ENCODE results near the gene DPP6. TPM values are rescaled to one million over a fixed set of nuclear protein-coding genes. Genes with fewer than 3 reads are reported as not detected.

The DPP6 gene
- total and polyA plus RNA-seq, 2 experiments from 2014 or later, result 0.21 TPM; not detected in 1

GRCh38 chr7:154568346-154568745 is 516.1 kb downstream of the DPP6 start:
- DNase-seq (ENCODE audit: low read depth in 1 of 2, low spot score in 1 of 2), result no peak
- no peaks in the 10 kb centered on the region for H3K9me3 ChIP-seq (ENCODE audit: low read depth)
- no peaks in the 10 kb centered on the region for H3K4me1 ChIP-seq (ENCODE audit: low read depth)
- H3K27me3 ChIP-seq, result no peaks in the 10 kb centered on the region
- H3K4me3 ChIP-seq, result no peak overlapping the region
- H3K27ac ChIP-seq, result no peak overlapping the region
- TF ChIP-seq CTCF (IDR thresholded peaks at IDR 0.05; ENCODE audit: low read depth, low read length), result no peak
- H3K36me3 ChIP-seq, result no peaks in the 10 kb centered on the region

GRCh38 chr7:154569916-154570315 is 517.7 kb downstream of the DPP6 start:
- TF ChIP-seq CTCF (IDR thresholded peaks at IDR 0.05; ENCODE audit: low read depth, low read length), result no peak
- Histone ChIP-seq H3K27me3 (no peaks in the 10 kb centered on the region), H3K4me1 (ENCODE audit: low read depth) (no peaks in the 10 kb centered on the region), H3K36me3 (no peaks in the 10 kb centered on the region), H3K4me3 (no peak overlapping the region), H3K27ac (no peak overlapping the region), H3K9me3 (ENCODE audit: low read depth) (no peaks in the 10 kb centered on the region)
- DNase-seq (ENCODE audit: low read depth in 1 of 2, low spot score in 1 of 2), result no peak

GRCh38 chr7:154571772-154572171 is 519.6 kb downstream of the DPP6 start:
- H3K27ac ChIP-seq, result no peak overlapping the region
- no peak for DNase-seq (ENCODE audit: low read depth in 1 of 2, low spot score in 1 of 2)

GRCh38 chr7:154574235-154574634 is 522.0 kb downstream of the DPP6 start:
- Histone ChIP-seq H3K4me3 (no peak overlapping the region), H3K36me3 (no peaks in the 10 kb centered on the region), H3K27me3 (no peaks in the 10 kb centered on the region), H3K27ac (no peak overlapping the region), H3K9me3 (ENCODE audit: low read depth) (no peaks in the 10 kb centered on the region), H3K4me1 (ENCODE audit: low read depth) (no peaks in the 10 kb centered on the region)
- DNase-seq (ENCODE audit: low read depth in 1 of 2, low spot score in 1 of 2), result no peak
- TF ChIP-seq CTCF (IDR thresholded peaks at IDR 0.05; ENCODE audit: low read depth, low read length), result no peak

More at GRCh38 chr7:154571772-154572171, 519.6 kb downstream of the DPP6 start:
- no peak for TF ChIP-seq CTCF (IDR thresholded peaks at IDR 0.05; ENCODE audit: low read depth, low read length)
- Histone ChIP-seq H3K4me3 (no peak overlapping the region), H3K36me3 (no peaks in the 10 kb centered on the region), H3K4me1 (ENCODE audit: low read depth) (no peaks in the 10 kb centered on the region), H3K27me3 (no peaks in the 10 kb centered on the region), H3K9me3 (ENCODE audit: low read depth) (no peaks in the 10 kb centered on the region)

GRCh38 chr7:154575497-154575896 is 523.3 kb downstream of the DPP6 start:
- Histone ChIP-seq H3K4me3 (no peak overlapping the region), H3K27ac (no peak overlapping the region), H3K4me1 (ENCODE audit: low read depth) (no peaks in the 10 kb centered on the region), H3K27me3 (no peaks in the 10 kb centered on the region), H3K9me3 (ENCODE audit: low read depth) (no peaks in the 10 kb centered on the region), H3K36me3 (no peaks in the 10 kb centered on the region)
- no peak for DNase-seq (ENCODE audit: low read depth in 1 of 2, low spot score in 1 of 2)
- no peak for TF ChIP-seq CTCF (IDR thresholded peaks at IDR 0.05; ENCODE audit: low read depth, low read length)

GRCh38 chr7:154576604-154577003 is 524.4 kb downstream of the DPP6 start:
- no peaks in the 10 kb centered on the region for H3K27me3 ChIP-seq
- H3K9me3 ChIP-seq (ENCODE audit: low read depth), result no peaks in the 10 kb centered on the region
- no peaks in the 10 kb centered on the region for H3K36me3 ChIP-seq
- no peak overlapping the region for H3K4me3 ChIP-seq
- no peak for TF ChIP-seq CTCF (IDR thresholded peaks at IDR 0.05; ENCODE audit: low read depth, low read length)
- no peak overlapping the region for H3K27ac ChIP-seq
- H3K4me1 ChIP-seq (ENCODE audit: low read depth), result no peaks in the 10 kb centered on the region
- no peak for DNase-seq (ENCODE audit: low read depth in 1 of 2, low spot score in 1 of 2)

Data from cardiac muscle cell (in vitro differentiated cells and primary cell).